Spleen (tissue), 11 donors: ENCODE results near the gene SLC22A24. TPM values are rescaled to one million over a fixed set of nuclear protein-coding genes. Genes with fewer than 3 reads are reported as not detected.

ENCODE experiments used
- DNase-seq: peaks from one replicate; pipeline ENCODE4 v3.0.0-alpha.2; 2020
- H3K27ac ChIP-seq, 8 donors: fragments of 200-600 bp; sonication (generic) in 7 of 8; 1 replicate in 4 of 8; 2 replicates in 4 of 8; pipeline versions ENCODE4 v1.5.0 to v1.8.0; 2016 to 2021; ENCODE audit warnings: inconsistent platforms in 4 of 8, mild to moderate bottlenecking in 4 of 8, moderate library complexity in 1 of 8
- H3K27me3 ChIP-seq, 7 donors: fragments of 200-600 bp; sonication (generic) in 6 of 7; replicated peaks in 1 of 7; 1 replicate in 4 of 7; 2 replicates in 3 of 7; pipeline versions ENCODE4 v1.5.0 to v1.8.0; 2016 to 2021; ENCODE audit warnings: inconsistent platforms in 3 of 7, mild to moderate bottlenecking in 1 of 7
- H3K36me3 ChIP-seq, 6 donors: fragments of 200-600 bp; sonication (generic) in 5 of 6; 1 replicate in 4 of 6; 2 replicates in 2 of 6; pipeline versions ENCODE4 v1.5.0 to v1.8.0; 2016 to 2021; ENCODE audit warnings: inconsistent platforms in 2 of 6
- H3K4me1 ChIP-seq, 6 donors: fragments of 200-600 bp; sonication (generic) in 5 of 6; 1 replicate in 3 of 6; 2 replicates in 3 of 6; pipeline versions ENCODE4 v1.5.0 to v1.8.0; 2016 to 2021; ENCODE audit warnings: inconsistent platforms in 3 of 6
- H3K4me3 ChIP-seq, 8 donors: fragments of 200-600 bp; sonication (generic) in 7 of 8; 1 replicate in 4 of 8; 2 replicates in 4 of 8; pipeline versions ENCODE4 v1.5.0 to v1.8.0; 2016 to 2021; ENCODE audit warnings: inconsistent platforms in 4 of 8, mild to moderate bottlenecking in 4 of 8, moderate library complexity in 2 of 8
- H3K9me3 ChIP-seq, 8 donors: fragments of 200-600 bp; sonication (generic) in 7 of 8; 1 replicate in 4 of 8; 2 replicates in 4 of 8; pipeline versions ENCODE4 v1.5.0 to v1.8.0; 2016 to 2021; ENCODE audit warnings: inconsistent platforms in 4 of 8
- WGBS, 5 donors: extraction: QIAGEN DNeasy Blood & Tissue Kit in 3 of 5; methylation state at CpG; one replicate each; pipeline versions ENCODE4 v1.1.5 to v1.1.7; 2013 to 2018; 5-methylcytosine and 5-hydroxymethylcytosine counted together
- intact Hi-C: fragments of 100-400 bp; cut with DNase I; formaldehyde crosslinking; loops from one replicate; pipeline ENCODE4 v1.15.0; 2023; ENCODE audit warnings: low total_unique reads
- polyA plus RNA-seq, 3 donors: library from polyadenylated mRNA; stranded (reverse); fragments of 200-250 nt; gene quantifications; one replicate each; pipeline ENCODE4 v1.2.1, GENCODE V29; 2013
- total RNA-seq, 7 donors: library from RNA; depleted of rRNA in 3 of 7; stranded (reverse); fragments of >200 nt in 3 of 7; fragmentation: NEBNext Ultra II Directional in 4 of 7; extraction: Animal tissue kit (Norgen Biotek cat#: 25700) in 4 of 7; gene quantifications; one replicate each; pipeline versions ENCODE4 v1.1.0 to v1.2.1, GENCODE V29; 2016 to 2021
- TF ChIP-seq, protein P1 (sequence below), 11 experiments: fragments of 200-600 bp in 7 of 11; fragments of 450-650 bp in 4 of 11; sonication (generic) in 4 of 11; IDR thresholded peaks in 8 of 11; conservative IDR thresholded peaks in 3 of 11; 1 replicate in 7 of 11; 2 replicates in 4 of 11; pipeline versions ENCODE4 v1.4.0 to v1.8.0; 2016 to 2021; ENCODE audit warnings: antibody characterized with exemption in 11 of 11, inconsistent platforms in 4 of 11, mild to moderate bottlenecking in 1 of 11
- donor health status: healthy with polysubstance abuse.
- donor health status: DM: no; HTN: no; CAD: no; lungs with moderate emphysema.
- donor health status: DM: no; HTN: no; CAD: no.
- donor health status: Bipolar disorder and iron deficiency.
- donor health status: healthy.
- donor health status: DM: no; HTN: no; CAD: no.
- donor health status: DM: yes; HTN: yes; CAD: no.

The SLC22A24 gene
- total and polyA plus RNA-seq, 10 donors, result not detected

DNA sequence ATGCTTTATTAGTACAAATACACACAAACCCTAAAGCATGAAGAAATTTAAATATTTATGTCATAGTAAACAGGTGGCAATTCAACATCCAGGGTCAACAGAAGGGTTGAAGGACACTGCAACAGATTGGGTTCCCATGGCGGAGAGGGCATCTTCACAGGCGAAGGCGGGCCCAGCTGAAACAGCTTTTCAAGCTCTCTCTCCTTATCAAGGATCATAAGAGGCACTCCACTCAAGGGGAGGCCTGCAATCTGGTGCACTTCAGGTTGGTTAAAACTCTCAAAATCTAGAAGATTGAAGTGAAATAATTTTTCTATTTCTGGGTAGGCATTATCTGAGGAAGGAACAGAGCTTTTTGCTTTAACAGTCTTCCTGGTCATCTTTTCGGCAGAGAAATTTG is 111.6 kb downstream of the SLC22A24 start:
- no peaks in the 10 kb centered on the region for H3K36me3 ChIP-seq
- peaks cover 0 to 23% (median 0%) of the 10 kb centered on the region in 7 donors for H3K27me3 ChIP-seq
- intact Hi-C loops, result loop anchor here (10.0 kb wide), 2 partner anchors 182 to 702 kb away; no protein-coding TSS in a partner anchor
- H3K4me1 ChIP-seq, result peaks cover 0 to 4% (median 0%) of the 10 kb centered on the region in 6 donors
- no peak for DNase-seq
- no peaks in the 10 kb centered on the region for H3K9me3 ChIP-seq
- no peak overlapping the region for H3K4me3 ChIP-seq
- H3K27ac ChIP-seq, result no peak overlapping the region
- 92 to 96% (median 95%) methylated on average over 4 of the region's 4 CpGs for WGBS, 5 donors
- TF ChIP-seq, protein P1, sequence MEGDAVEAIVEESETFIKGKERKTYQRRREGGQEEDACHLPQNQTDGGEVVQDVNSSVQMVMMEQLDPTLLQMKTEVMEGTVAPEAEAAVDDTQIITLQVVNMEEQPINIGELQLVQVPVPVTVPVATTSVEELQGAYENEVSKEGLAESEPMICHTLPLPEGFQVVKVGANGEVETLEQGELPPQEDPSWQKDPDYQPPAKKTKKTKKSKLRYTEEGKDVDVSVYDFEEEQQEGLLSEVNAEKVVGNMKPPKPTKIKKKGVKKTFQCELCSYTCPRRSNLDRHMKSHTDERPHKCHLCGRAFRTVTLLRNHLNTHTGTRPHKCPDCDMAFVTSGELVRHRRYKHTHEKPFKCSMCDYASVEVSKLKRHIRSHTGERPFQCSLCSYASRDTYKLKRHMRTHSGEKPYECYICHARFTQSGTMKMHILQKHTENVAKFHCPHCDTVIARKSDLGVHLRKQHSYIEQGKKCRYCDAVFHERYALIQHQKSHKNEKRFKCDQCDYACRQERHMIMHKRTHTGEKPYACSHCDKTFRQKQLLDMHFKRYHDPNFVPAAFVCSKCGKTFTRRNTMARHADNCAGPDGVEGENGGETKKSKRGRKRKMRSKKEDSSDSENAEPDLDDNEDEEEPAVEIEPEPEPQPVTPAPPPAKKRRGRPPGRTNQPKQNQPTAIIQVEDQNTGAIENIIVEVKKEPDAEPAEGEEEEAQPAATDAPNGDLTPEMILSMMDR (IDR thresholded peaks at IDR 0.05 in 8 of 11, conservative IDR thresholded peaks at IDR 0.05 in 3 of 11), result no peak

Other genes starting within 250 kb of the SLC22A24 start
- not detected for gene CHRM1, start 222.9 kb downstream of the SLC22A24 start, total RNA-seq
- not detected for gene CHRM1, start 222.9 kb downstream of the SLC22A24 start, polyA plus RNA-seq
- not detected for gene SLC22A6, start 159.3 kb downstream of the SLC22A24 start, total RNA-seq
- not detected for gene SLC22A6, start 159.3 kb downstream of the SLC22A24 start, polyA plus RNA-seq
- gene SLC22A8, start 128.4 kb downstream of the SLC22A24 start, total RNA-seq, result not detected
- not detected for gene SLC22A8, start 128.4 kb downstream of the SLC22A24 start, polyA plus RNA-seq
- gene SLC22A25, start 99.4 kb upstream of the SLC22A24 start, total RNA-seq, result not detected
- gene SLC22A25, start 99.4 kb upstream of the SLC22A24 start, polyA plus RNA-seq, result under 1 TPM in 1 of 3 donors, not detected in 2; 0.06 TPM
- not detected for gene SLC22A9, start 225.6 kb upstream of the SLC22A24 start, total RNA-seq
- gene SLC22A9, start 225.6 kb upstream of the SLC22A24 start, polyA plus RNA-seq, result under 1 TPM in 1 of 3 donors, not detected in 2; 0.06 TPM